ENCODE data around the gene MPEG1.

MPEG1 gene

DNA sequence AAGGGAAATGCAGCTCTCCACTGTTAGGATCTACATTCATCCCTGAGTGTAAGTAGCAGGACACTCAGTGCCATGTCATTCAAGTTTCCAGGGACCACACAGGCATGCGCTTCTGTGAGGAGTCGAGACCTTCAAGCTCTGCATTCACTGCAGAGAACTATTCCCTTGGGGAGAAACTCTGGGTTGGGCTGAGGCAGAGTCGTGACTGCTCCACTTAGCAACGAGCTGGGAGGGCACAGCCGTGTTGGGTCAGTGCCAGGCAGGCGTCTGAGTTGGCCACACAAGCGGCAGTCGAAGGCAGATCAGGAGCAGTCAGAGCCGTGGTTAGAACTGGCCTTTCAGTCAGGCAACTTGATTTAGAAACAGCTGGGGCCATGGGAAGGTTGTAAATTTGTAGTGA is 14.7 kb downstream of the MPEG1 start (continued):
- no peak for TF ChIP-seq GLIS3 (CRISPR knock-in tag; IDR thresholded peaks at IDR 0.05)
- TF ChIP-seq, protein P1, sequence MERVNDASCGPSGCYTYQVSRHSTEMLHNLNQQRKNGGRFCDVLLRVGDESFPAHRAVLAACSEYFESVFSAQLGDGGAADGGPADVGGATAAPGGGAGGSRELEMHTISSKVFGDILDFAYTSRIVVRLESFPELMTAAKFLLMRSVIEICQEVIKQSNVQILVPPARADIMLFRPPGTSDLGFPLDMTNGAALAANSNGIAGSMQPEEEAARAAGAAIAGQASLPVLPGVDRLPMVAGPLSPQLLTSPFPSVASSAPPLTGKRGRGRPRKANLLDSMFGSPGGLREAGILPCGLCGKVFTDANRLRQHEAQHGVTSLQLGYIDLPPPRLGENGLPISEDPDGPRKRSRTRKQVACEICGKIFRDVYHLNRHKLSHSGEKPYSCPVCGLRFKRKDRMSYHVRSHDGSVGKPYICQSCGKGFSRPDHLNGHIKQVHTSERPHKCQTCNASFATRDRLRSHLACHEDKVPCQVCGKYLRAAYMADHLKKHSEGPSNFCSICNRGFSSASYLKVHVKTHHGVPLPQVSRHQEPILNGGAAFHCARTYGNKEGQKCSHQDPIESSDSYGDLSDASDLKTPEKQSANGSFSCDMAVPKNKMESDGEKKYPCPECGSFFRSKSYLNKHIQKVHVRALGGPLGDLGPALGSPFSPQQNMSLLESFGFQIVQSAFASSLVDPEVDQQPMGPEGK (CRISPR knock-in tag; IDR thresholded peaks at IDR 0.05; ENCODE audit: borderline replicate concordance) = no peak

DNA sequence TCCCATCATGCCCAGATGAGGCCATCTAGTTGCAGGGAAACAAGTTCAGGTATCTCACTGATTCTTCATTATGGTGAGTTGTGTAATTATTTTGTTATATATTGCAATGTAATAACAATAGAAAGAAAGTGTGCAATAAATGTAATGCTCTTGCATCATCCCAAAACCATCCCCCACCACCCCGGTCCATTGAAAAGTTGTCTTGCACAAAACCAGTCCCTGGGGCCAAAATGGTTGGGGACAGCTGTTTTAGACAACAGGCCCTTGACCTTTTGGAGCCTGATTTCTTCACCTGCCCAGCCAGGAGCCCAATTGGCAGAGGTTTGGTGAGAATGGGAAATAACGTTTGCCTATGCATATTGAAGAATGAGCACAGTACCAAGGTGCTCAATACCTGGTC is 15.9 kb downstream of the MPEG1 start:
- TF ChIP-seq ARNTL (CRISPR knock-in tag; IDR thresholded peaks at IDR 0.05; ENCODE audit: borderline replicate concordance, low read depth) = no peak
- TF ChIP-seq, protein P2, sequence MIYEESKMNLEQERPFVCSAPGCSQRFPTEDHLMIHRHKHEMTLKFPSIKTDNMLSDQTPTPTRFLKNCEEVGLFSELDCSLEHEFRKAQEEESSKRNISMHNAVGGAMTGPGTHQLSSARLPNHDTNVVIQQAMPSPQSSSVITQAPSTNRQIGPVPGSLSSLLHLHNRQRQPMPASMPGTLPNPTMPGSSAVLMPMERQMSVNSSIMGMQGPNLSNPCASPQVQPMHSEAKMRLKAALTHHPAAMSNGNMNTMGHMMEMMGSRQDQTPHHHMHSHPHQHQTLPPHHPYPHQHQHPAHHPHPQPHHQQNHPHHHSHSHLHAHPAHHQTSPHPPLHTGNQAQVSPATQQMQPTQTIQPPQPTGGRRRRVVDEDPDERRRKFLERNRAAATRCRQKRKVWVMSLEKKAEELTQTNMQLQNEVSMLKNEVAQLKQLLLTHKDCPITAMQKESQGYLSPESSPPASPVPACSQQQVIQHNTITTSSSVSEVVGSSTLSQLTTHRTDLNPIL (CRISPR knock-in tag; IDR thresholded peaks at IDR 0.05; ENCODE audit: low read depth) = no peak
- no peak for TF ChIP-seq BACH2 (CRISPR knock-in tag; IDR thresholded peaks at IDR 0.05; ENCODE audit: borderline replicate concordance)
- no peak for TF ChIP-seq ZNF565 (CRISPR knock-in tag; conservative IDR thresholded peaks at IDR 0.05; ENCODE audit: low read depth)
- TF ChIP-seq ZC3H10 (CRISPR knock-in tag; IDR thresholded peaks at IDR 0.05) = no peak
- no peak for TF ChIP-seq ZFP3 (CRISPR knock-in tag; IDR thresholded peaks at IDR 0.05)
- ATAC-seq = no peak

DNA sequence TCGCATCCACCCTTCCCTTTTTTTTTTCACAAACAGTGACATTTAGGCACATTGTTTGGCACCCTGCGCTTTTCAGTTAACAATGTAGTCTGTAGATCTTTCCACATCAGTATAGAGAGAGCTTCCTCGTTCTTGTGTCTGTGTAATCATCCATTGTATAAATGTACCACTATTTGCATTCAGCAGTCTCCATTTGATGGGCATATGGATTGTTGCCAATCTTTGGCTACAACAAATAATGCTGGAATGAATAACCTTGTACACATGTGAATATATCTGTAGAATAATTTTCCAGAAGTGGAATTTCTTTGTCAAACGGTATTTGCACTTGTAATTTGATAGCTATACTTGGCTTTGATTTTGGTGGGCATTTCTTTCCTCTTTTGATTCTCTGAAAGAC is 17.1 kb downstream of the MPEG1 start:
- no peak for ATAC-seq
- TF ChIP-seq RARB (CRISPR knock-in tag; IDR thresholded peaks at IDR 0.05) = no peak
- TF ChIP-seq ZNF70 (CRISPR knock-in tag; IDR thresholded peaks at IDR 0.05) = no peak
- no peak for TF ChIP-seq CSDC2 (CRISPR knock-in tag; IDR thresholded peaks at IDR 0.05)
- TF ChIP-seq, protein P3, sequence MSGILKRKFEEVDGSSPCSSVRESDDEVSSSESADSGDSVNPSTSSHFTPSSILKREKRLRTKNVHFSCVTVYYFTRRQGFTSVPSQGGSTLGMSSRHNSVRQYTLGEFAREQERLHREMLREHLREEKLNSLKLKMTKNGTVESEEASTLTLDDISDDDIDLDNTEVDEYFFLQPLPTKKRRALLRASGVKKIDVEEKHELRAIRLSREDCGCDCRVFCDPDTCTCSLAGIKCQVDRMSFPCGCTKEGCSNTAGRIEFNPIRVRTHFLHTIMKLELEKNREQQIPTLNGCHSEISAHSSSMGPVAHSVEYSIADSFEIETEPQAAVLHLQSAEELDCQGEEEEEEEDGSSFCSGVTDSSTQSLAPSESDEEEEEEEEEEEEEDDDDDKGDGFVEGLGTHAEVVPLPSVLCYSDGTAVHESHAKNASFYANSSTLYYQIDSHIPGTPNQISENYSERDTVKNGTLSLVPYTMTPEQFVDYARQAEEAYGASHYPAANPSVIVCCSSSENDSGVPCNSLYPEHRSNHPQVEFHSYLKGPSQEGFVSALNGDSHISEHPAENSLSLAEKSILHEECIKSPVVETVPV (CRISPR knock-in tag; IDR thresholded peaks at IDR 0.05) = no peak
- TF ChIP-seq PPARA (CRISPR knock-in tag; IDR thresholded peaks at IDR 0.05; ENCODE audit: borderline replicate concordance) = no peak
- TF ChIP-seq SNAI2 (CRISPR knock-in tag; IDR thresholded peaks at IDR 0.05) = no peak
- TF ChIP-seq OSR1 (CRISPR knock-in tag; IDR thresholded peaks at IDR 0.05) = no peak
- TF ChIP-seq ZNF565 (CRISPR knock-in tag; conservative IDR thresholded peaks at IDR 0.05; ENCODE audit: low read depth) = no peak
- TF ChIP-seq, protein P1 (CRISPR knock-in tag; IDR thresholded peaks at IDR 0.05; ENCODE audit: borderline replicate concordance) = no peak
- TF ChIP-seq ISL1 (CRISPR knock-in tag; IDR thresholded peaks at IDR 0.05) = no peak
- no peak for TF ChIP-seq GLIS3 (CRISPR knock-in tag; IDR thresholded peaks at IDR 0.05)
- no peak for TF ChIP-seq TCF4 (CRISPR knock-in tag; IDR thresholded peaks at IDR 0.05; ENCODE audit: borderline replicate concordance)
- TF ChIP-seq ESRRG (CRISPR knock-in tag; IDR thresholded peaks at IDR 0.05) = no peak
- TF ChIP-seq ZC3H10 (CRISPR knock-in tag; IDR thresholded peaks at IDR 0.05) = no peak
- TF ChIP-seq ARNTL (CRISPR knock-in tag; IDR thresholded peaks at IDR 0.05; ENCODE audit: borderline replicate concordance, low read depth) = no peak
- TF ChIP-seq, protein P4, sequence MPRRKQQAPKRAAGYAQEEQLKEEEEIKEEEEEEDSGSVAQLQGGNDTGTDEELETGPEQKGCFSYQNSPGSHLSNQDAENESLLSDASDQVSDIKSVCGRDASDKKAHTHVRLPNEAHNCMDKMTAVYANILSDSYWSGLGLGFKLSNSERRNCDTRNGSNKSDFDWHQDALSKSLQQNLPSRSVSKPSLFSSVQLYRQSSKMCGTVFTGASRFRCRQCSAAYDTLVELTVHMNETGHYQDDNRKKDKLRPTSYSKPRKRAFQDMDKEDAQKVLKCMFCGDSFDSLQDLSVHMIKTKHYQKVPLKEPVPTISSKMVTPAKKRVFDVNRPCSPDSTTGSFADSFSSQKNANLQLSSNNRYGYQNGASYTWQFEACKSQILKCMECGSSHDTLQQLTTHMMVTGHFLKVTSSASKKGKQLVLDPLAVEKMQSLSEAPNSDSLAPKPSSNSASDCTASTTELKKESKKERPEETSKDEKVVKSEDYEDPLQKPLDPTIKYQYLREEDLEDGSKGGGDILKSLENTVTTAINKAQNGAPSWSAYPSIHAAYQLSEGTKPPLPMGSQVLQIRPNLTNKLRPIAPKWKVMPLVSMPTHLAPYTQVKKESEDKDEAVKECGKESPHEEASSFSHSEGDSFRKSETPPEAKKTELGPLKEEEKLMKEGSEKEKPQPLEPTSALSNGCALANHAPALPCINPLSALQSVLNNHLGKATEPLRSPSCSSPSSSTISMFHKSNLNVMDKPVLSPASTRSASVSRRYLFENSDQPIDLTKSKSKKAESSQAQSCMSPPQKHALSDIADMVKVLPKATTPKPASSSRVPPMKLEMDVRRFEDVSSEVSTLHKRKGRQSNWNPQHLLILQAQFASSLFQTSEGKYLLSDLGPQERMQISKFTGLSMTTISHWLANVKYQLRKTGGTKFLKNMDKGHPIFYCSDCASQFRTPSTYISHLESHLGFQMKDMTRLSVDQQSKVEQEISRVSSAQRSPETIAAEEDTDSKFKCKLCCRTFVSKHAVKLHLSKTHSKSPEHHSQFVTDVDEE (CRISPR knock-in tag; IDR thresholded peaks at IDR 0.05) = no peak
- TF ChIP-seq, protein P5, sequence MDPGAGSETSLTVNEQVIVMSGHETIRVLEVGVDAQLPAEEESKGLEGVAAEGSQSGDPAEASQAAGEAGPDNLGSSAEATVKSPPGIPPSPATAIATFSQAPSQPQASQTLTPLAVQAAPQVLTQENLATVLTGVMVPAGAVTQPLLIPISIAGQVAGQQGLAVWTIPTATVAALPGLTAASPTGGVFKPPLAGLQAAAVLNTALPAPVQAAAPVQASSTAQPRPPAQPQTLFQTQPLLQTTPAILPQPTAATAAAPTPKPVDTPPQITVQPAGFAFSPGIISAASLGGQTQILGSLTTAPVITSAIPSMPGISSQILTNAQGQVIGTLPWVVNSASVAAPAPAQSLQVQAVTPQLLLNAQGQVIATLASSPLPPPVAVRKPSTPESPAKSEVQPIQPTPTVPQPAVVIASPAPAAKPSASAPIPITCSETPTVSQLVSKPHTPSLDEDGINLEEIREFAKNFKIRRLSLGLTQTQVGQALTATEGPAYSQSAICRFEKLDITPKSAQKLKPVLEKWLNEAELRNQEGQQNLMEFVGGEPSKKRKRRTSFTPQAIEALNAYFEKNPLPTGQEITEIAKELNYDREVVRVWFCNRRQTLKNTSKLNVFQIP (CRISPR knock-in tag; IDR thresholded peaks at IDR 0.05; ENCODE audit: borderline replicate concordance, low read depth) = no peak

Data from SK-N-SH treated with all-trans-retinoic acid at 6 μM for 48 hours (cell line).